ENCODE results near the gene MARVELD1.
"Not testable (repeated sequence)": the region's sequence is repeated elsewhere in the genome, so short reads cannot be mapped to it uniquely, and the experiment has no call there.

The MARVELD1 gene

DNA sequence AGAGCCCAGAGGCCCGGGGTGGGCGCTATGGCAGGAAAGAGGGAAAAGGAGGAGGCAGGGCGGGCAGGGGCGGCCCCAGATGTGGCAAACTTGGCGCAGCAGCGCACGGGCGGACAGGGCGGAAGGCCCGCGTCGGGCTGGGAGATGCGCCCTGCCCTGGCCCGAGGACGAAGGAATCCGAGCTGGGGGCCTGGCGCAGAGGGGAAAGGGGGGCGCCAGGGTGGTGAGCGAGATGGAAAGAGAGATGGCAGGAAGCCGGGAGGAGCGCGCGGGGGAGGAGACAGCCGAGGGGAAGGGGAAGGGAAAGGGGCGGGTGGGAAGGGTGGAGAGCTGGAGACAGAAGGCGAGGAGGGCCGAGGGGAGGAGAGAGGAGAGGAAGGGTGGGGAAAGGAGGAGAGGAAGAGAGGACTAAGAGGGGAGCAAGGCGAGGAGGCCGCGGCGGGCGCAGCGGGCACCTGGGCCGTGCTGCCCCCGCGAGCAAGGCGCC is at the start of gene MARVELD1:
Gene MARVELD1 (plus strand): TSS at position 392 of the 487 bp plus-strand sequence. CDS start 147 bp downstream, outside the sequence.
- in situ Hi-C loops (cut with HindIII; ENCODE audit: low sequenced_read_pairs), result no loop called here

- in situ Hi-C loops (cut with HindIII; ENCODE audit: low sequenced_read_pairs), result no loop called here
Observed at GRCh38 chr10:97664282-97664850, 49.2 kb upstream of the MARVELD1 start.

- in situ Hi-C loops (cut with HindIII; ENCODE audit: low sequenced_read_pairs), result no loop called here
Observed at GRCh38 chr10:97666992-97667391, 46.5 kb upstream of the MARVELD1 start.

GRCh38 chr10:97667463-97667862 is 46.1 kb upstream of the MARVELD1 start:
- in situ Hi-C loops (cut with HindIII; ENCODE audit: low sequenced_read_pairs), result no loop called here

DNA sequence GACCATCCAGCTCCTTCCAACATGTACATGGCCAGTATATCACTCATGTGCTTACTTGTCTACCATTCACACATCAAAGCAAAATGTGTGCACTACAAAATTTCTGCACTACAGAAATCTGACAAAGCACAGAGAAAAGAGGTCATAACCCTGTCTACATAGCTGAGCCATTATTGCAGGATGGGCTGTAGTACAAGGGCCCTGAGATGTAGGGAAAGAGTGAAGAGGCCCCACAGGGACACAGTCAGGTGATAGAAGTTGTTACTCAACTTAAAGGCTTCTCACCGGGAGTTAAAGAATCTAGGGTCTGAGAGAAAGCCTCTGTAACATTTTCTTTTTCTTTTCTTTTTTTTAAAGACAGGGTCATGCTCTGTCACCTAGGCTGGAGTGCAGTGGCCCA is 44.0 kb upstream of the MARVELD1 start:
- in situ Hi-C loops (cut with HindIII; ENCODE audit: low sequenced_read_pairs), result no loop called here

DNA sequence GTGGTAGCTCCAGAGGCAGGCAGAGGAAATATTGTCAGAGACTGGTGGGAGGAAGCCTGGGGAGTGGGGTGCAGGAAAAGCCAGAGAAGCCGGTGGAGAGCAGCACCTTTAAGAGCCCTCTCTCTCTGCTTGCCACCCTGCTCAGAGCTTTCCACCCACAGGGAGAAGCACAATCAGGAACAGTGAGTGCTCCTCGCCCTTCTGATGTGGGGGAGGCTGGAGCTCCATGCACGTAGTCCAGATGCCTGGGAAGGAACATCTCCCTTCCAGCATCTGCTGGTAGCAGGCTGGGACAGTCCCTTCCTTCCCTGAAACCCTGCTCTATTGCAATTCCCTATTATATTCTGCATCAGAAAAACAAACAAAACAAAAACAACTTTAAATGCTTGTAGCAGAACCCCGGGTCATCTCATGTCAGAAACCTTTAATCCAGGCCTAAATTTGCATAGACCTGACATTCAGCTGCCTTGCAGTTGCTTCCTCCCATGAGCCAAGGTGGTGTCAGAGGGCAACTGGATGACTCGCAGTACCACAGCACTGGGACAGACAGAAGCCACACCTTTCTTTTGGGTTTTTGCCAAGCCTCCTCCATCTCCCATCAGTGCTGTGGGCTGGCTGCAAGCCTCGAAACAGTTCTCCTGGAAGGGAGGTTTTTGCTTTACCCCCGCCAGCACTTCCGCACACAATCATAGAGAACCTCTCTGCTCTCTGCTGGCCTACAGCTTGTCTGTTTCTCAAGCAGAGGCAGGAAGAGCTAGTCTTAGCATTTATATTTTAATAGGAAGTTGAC is 39.6 kb upstream of the MARVELD1 start:
- in situ Hi-C loops (cut with HindIII; ENCODE audit: low sequenced_read_pairs), result no loop called here

GRCh38 chr10:97675222-97675621 is 38.3 kb upstream of the MARVELD1 start:
- in situ Hi-C loops (cut with HindIII; ENCODE audit: low sequenced_read_pairs), result no loop called here

- in situ Hi-C loops (cut with HindIII; ENCODE audit: low sequenced_read_pairs), result no loop called here
Observed at GRCh38 chr10:97676770-97677581, 36.6 kb upstream of the MARVELD1 start.

GRCh38 chr10:97679594-97679993 is 33.9 kb upstream of the MARVELD1 start:
- in situ Hi-C loops (cut with HindIII; ENCODE audit: low sequenced_read_pairs), result no loop called here

DNA sequence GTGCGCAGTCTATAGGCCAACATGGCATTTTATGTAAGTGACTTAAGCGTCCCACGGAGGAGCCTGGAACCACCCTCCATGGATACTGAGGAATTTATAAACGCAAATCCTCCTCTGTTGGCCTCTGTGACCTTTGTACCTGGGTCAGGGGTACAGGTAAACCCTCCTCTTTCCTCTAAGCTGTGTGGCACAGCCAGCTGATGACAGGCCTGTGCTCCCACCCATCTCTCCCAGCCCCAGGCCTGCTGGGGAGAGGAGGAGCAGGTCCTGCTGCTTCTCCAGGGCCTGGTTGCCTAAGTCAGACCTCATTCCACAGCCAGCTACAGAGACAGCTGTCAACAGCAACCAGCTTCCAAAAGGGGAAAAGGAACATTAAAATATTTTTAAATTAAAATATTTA is 31.5 kb upstream of the MARVELD1 start:
- in situ Hi-C loops (cut with HindIII; ENCODE audit: low sequenced_read_pairs), result no loop called here

DNA sequence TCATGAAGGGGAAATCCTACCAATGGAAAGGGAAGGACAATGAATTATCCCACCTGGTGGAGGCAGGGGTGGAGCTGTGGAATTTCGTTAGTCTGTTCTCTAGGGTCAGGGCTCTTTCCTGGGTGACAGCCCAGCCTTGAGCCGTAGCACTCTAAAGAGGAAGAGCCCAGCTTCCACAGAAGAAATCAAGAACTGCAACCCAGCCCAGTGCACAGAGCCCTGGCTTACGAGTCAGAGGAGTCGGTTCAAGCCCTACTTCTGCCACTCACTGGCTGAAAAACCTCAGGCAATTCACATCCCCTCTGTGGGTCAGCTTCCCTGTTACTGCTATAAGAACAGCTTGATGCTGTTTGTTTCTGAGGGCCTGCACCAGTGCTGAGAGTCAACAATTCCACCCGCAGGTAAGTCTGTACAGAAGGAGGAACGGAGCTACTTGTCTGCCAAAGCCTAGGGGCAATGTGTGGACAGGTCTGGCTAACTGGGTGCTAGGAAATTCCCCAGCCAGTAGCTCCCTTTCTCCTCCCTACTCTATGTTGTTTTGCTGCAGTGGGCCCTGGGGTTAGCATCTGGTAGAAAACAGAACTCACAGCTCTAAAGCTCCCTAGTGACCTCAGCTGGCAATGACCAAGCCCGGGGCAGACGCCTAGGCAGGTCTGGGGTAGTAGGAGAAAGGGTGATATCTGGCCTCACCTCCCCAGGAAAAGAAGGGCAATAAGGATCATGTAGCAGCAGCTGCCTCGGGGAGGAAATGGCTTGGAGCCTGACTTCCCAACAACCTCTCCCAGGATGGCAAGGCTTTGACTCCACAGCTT is 29.8 kb upstream of the MARVELD1 start:
- in situ Hi-C loops (cut with HindIII; ENCODE audit: low sequenced_read_pairs), result no loop called here

DNA sequence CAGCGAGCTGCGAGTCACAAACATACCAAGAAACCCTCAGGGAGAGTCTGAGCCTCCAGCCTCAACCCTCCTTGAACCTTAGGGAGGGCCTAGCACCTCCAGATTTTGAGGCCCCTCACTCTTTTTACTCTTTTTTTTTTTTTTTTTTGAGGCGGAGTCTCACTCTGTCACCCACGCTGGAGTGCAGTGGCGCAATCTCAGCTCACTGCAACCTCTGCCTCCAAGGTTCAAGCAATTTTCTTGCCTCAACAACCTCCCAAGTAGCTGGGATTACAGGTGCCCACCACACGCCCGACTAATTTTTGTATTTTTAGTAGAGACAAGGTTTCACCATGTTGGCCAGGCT is 29.2 kb upstream of the MARVELD1 start:
- in situ Hi-C loops (cut with HindIII; ENCODE audit: low sequenced_read_pairs), result not testable (repeated sequence)

- in situ Hi-C loops (cut with HindIII; ENCODE audit: low sequenced_read_pairs), result loop anchor here (5.0 kb wide), 2 partner anchors 42 to 92 kb away; no protein-coding TSS in a partner anchor
Observed at GRCh38 chr10:97684866-97685394, 28.6 kb upstream of the MARVELD1 start.

- in situ Hi-C loops (cut with HindIII; ENCODE audit: low sequenced_read_pairs), result loop anchor here (5.0 kb wide), 2 partner anchors 42 to 92 kb away; no protein-coding TSS in a partner anchor
Observed at GRCh38 chr10:97685395-97685958, 28.1 kb upstream of the MARVELD1 start.

DNA sequence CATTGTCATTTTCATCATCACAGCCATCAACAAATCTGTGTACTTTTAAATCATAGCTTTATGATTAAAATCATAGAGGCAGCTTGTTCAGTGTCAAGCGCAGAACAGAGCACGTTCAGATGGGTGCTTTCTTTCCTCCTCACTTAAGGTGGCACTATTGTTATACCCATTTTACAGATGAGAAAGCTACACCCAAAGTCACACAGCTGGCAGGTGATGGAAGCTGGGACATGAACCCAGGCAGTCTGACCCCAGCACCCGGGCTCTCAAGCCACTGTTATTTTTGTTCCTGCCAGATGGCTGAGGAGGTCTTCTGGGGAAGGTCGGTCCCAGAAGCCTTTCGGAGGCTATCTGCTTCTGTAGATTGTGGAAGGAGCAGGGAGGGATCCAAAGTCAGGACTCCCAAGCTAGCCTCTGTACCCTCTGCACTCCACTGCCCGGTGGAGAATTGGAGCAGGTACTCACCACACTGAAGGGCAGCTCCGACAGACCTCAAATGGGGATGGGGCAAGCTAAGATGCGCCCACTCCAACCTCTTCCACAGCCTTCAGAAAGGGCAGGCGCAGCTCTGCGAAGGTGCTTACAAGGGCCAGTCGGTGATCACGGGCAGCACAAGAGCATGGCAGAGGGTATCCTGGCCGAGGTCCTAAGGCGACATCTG is 27.1 kb upstream of the MARVELD1 start:
- in situ Hi-C loops (cut with HindIII; ENCODE audit: low sequenced_read_pairs), result loop anchor here (5.0 kb wide), 2 partner anchors 41 to 91 kb away; no protein-coding TSS in a partner anchor

DNA sequence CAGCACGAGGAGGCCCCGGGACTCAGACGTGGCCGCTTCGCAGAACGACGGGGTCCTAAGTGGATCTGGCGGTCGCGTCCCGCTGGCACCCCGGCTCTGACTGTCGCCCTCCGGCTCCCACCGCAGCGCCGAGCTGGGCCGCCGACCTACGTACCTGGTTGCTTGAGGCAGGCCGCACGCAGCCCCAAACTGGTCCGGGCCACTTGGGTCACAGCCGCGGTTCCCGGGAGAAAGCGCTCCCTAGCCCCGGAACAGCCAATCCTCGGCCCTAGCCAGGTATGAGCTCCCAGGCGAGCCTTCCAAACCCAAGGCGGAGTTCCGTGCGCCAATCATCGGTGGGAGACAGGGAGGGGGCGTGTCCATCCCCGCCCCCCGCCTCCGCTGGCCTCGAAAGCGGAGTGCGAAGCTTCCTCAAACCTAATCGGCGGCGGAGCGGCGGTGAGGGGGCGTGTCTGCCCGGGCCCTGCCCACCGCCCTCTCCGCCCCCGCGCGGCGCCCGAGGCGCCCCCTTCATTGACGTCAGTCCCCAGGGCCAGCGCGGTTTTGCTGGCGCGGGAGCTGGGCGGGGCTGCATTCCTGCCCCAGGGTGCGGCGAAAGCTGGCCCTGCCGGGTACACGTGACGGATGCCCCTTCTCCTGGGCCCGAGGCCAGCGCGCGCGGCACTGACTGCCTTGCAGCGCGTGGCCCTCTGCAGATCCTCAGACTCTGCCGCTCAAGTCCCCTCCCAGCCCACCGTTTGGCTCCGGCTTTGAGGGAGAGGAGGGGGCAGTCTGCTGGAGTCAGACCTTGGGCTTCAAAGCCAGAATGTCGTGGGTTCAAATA is 26.4 kb upstream of the MARVELD1 start, which contains the start of gene AVPI1:
Gene AVPI1 (minus strand): TSS at position 280 of the 823 bp plus-strand sequence. CDS start 7,336 bp downstream, outside the sequence.
- in situ Hi-C loops (cut with HindIII; ENCODE audit: low sequenced_read_pairs), result loop anchor here (5.0 kb wide), 2 partner anchors 40 to 90 kb away; no protein-coding TSS in a partner anchor

- in situ Hi-C loops (cut with HindIII; ENCODE audit: low sequenced_read_pairs), result loop anchor here (5.0 kb wide), 2 partner anchors 39 to 89 kb away; no protein-coding TSS in a partner anchor
Observed at GRCh38 chr10:97687785-97688781, 25.4 kb upstream of the MARVELD1 start.

All from endothelial cell of hepatic sinusoid (primary cell).